GM13976 (cell line): ENCODE measurements around the gene DHDH.

Experiments used
- DNase-seq: peaks from one replicate; pipeline ENCODE4 v3.0.0; 2012; ENCODE audit warnings: low spot score
- in situ Hi-C: fragments of 300-500 bp; cut with MboI; formaldehyde crosslinking; loops from one replicate; pipeline ENCODE4 v1.12.0; 2022; ENCODE audit warnings: low sequenced_read_pairs, mixed read lengths, inconsistent platforms; ENCODE audit not compliant: unreplicated experiment
- TF ChIP-seq, protein P1 (sequence below): IDR thresholded peaks from 2 replicates; pipeline ENCODE4 v1.5.1; 2012; ENCODE audit warnings: borderline replicate concordance, mild to moderate bottlenecking; ENCODE audit not compliant: insufficient read depth; ENCODE audit errors: extremely low read depth, missing control alignments, control extremely low read depth

Gene DHDH

DNA sequence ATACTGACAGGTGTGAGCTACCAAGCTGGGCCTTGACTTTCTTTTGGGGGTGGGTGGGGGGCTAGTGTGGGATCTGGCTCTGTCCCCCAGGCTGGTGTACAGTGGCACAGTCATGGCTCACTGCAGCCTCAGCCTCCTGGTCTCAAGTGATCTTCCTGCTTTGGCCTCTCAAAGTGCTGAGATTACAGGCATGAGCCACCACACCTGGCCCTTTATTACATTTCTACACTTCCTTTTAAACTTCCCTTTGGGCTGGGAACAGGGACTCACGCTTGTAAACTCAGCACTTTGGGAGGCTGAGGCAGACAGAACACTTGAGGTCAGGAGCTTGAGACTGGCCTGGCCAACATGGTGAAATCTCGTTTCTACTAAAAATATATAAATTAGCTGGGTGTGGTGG lies 43.6 kb downstream of the DHDH start:
- DNase-seq = no peak
- TF ChIP-seq, protein P1, sequence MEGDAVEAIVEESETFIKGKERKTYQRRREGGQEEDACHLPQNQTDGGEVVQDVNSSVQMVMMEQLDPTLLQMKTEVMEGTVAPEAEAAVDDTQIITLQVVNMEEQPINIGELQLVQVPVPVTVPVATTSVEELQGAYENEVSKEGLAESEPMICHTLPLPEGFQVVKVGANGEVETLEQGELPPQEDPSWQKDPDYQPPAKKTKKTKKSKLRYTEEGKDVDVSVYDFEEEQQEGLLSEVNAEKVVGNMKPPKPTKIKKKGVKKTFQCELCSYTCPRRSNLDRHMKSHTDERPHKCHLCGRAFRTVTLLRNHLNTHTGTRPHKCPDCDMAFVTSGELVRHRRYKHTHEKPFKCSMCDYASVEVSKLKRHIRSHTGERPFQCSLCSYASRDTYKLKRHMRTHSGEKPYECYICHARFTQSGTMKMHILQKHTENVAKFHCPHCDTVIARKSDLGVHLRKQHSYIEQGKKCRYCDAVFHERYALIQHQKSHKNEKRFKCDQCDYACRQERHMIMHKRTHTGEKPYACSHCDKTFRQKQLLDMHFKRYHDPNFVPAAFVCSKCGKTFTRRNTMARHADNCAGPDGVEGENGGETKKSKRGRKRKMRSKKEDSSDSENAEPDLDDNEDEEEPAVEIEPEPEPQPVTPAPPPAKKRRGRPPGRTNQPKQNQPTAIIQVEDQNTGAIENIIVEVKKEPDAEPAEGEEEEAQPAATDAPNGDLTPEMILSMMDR = no peak
- in situ Hi-C loops = no loop called here

DNA sequence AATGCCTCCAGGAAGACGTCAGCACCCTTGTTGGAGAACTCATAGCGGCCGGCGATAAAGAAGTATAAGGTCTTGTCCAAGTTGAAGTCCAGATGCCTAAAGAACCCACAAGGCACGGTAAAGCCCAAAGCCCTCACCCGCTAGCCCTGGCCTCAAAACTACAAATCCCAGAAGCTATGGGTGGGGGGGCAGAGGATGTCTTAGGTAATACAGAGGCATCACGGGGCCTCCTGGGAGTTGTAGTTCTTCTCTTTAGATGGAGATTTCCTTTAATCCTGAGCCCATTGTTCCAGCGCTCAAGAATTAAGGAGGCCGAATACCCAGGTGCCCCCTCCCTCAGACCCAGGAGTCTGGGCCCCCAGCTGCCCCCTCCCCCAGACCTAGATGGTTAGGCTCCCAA lies 48.8 kb downstream of the DHDH start:
- TF ChIP-seq, protein P1 = no peak
- in situ Hi-C loops = no loop called here
- DNase-seq = no peak

DNA sequence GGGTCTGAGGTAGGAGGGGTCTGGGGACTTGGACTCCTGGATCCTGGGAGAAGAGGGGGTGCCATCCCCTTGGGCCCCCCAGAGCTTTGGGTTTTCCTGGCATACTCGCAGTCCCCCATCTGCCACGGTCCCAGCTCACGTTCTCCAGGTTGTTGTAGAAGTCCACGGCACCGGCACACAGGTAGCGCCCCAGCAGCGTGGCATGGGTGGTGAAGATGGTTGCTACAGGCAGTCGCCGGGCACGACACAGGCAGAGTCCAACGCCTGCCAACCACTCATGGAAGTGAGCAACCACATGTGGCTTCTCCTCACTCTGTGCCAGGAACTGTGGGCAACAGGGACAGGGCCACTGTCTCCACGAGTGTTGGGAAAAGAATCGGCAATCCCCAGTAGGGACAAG lies 52.2 kb downstream of the DHDH start:
- TF ChIP-seq, protein P1 = no peak
- no peak for DNase-seq
- in situ Hi-C loops = no loop called here

DNA sequence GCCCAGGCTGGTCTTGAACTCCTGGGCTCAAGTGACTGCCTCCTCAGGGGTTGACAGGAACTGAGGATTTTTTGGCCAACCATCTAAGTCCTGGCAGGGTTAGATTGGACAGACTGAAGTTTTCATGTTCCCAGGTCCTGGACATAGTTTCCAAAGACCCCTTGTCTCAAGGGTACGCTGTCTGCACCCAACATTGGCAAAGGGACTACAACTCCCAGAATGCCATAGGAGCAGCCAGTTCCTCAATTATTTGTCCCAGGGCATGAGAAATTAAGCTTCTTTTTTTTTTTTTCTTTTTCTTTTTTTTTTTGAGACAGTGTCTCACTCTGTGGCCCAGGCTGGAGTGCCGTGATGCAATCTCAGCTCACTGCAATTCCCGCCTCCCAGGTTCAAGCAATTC lies 52.7 kb downstream of the DHDH start:
- in situ Hi-C loops = no loop called here
- TF ChIP-seq, protein P1 = no peak
- no peak for DNase-seq

DNA sequence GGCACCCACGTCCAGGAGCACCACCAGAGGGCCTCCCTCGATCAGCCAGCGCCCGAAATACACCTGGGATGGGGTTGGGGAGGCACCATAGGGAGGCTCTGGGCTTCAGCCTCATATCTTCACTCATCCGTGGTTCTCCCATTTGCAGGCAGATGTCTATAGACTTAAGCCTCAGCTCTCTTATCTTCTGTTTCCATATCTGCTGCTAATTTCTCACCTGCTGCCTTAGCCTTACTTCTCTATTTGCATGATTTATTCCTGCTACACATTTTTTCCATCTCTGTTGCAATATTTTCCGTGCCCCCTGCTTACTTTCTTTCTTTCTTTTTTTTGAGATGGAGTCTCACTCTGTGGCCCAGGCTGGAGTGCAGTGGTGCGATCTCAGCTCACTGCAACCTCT lies 53.8 kb downstream of the DHDH start:
- in situ Hi-C loops = no loop called here
- TF ChIP-seq, protein P1 = no peak
- no peak for DNase-seq

DNA sequence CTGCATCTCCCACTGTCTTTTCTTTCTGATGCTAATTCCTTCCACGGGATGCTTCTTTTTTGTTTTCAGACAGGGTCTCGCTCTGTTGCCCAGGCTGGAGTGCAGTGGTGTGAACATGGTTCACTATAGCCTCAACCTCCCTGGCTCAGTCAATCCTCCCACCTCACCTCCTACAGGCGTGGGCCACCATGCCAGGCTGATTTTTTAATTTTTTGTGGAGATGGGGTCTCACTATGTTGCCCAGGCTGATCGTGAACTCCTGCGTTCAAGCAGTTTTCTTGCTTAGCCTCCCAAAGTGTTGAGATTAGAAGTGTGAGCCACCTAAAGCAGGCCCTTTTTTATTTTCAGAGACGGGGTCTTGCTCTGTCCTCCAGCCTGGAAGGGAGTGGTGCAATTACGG lies 54.8 kb downstream of the DHDH start:
- in situ Hi-C loops = no loop called here
- no peak for DNase-seq
- TF ChIP-seq, protein P1 = no peak

DNA sequence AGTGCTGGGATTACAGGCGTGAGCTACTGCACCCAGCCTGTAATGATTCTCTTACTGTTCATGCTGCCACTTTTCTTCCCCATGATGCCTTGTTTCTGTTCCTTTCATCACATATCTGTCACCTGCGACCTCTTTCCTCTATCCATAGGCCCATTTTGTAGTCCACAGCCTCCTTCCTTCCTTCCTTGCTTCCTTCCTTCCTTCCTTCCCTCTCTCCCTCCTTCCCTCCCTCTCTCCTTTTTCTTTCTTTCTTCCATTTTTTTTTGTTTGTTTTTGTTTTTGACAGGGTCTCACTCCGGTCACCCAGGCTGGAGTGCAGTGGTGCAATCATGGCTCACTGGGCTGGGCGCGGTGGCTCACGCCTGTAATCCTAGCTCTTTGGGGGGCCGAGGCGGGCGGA lies 55.4 kb downstream of the DHDH start:
- in situ Hi-C loops = no loop called here
- no peak for DNase-seq
- TF ChIP-seq, protein P1 = no peak
